ENCODE results near the gene SCG2.

GRCh38 chr2:223562078-223562477, 40.1 kb downstream of the SCG2 start:
- TF ChIP-seq CTCF (conservative IDR thresholded peaks at IDR 0.05; ENCODE audit: low read depth, low read length) = no peak
- TF ChIP-seq RAD21 (IDR thresholded peaks at IDR 0.05; ENCODE audit: low read length) = no peak

All from IMR-90 (cell line).